A549 treated with dexamethasone at 1 μM for 4 hours (cell line): ENCODE results near the gene AKAP13. TPM values are rescaled to one million over a fixed set of nuclear protein-coding genes. Genes with fewer than 3 reads are reported as not detected.

Experiments
- total RNA-seq: library from RNA; stranded (reverse); fragments of 200-300 nt; extraction: Qiagen RNA extraction; gene quantifications from 5 replicates; pipeline ENCODE4 v1.2.3, GENCODE V29; 2022

AKAP13 gene
- total RNA-seq, result 122 to 194 TPM (median 172 TPM) in 5 replicates

GRCh38 chr15:85380217-85380811 is at the start of gene AKAP13:
Gene AKAP13, plus strand, starts transcription at chr15:85380603. Its CDS starts 105,118 bp downstream, at chr15:85485721.

GRCh38 chr15:85794598-85795336 is 414.4 kb downstream of the AKAP13 start, which contains the start of gene KLHL25:
Gene KLHL25, minus strand, starts transcription at chr15:85794925. Its CDS starts 25,115 bp downstream, at chr15:85769810.

